Stimulated activated CD4-positive, alpha-beta T cell treated with anti-CD3 and anti-CD28 coated beads, Interleukin-4, amount 100 ng/mL, for 4 hours (primary cell): Measurements from ENCODE around the gene IGF2R.
"Not testable (repeated sequence)": the region's sequence is repeated elsewhere in the genome, so short reads cannot be mapped to it uniquely, and the experiment has no call there.

Source experiments
- DNase-seq, 2 experiments: peaks; one replicate each; pipeline ENCODE4 v3.0.0-alpha.2; 2020

IGF2R gene

GRCh38 chr6:160128125-160128683 is 159.3 kb downstream of the IGF2R start:
- DNase-seq, result no peak

GRCh38 chr6:160128879-160129516 is 160.1 kb downstream of the IGF2R start:
- no peak for DNase-seq

- DNase-seq, result no peak
Observed at GRCh38 chr6:160129881-160130615, 161.2 kb downstream of the IGF2R start.

- no peak for DNase-seq
Observed at GRCh38 chr6:160130729-160131484, 162.0 kb downstream of the IGF2R start.

GRCh38 chr6:160131636-160132296 is 162.9 kb downstream of the IGF2R start:
- no peak for DNase-seq

GRCh38 chr6:160132297-160132637 is 163.4 kb downstream of the IGF2R start:
- DNase-seq, result no peak

- no peak for DNase-seq
Observed at GRCh38 chr6:160132776-160133338, 164.0 kb downstream of the IGF2R start.

- DNase-seq, result peak in 1 of 2 experiments; percentile 5
Observed at GRCh38 chr6:160133441-160134336, 164.8 kb downstream of the IGF2R start.

GRCh38 chr6:160134337-160134751 is 165.5 kb downstream of the IGF2R start:
- peak; percentile 8 to 34 for DNase-seq

- no peak for DNase-seq
Observed at GRCh38 chr6:160134779-160135547, 166.1 kb downstream of the IGF2R start.

GRCh38 chr6:160135907-160136655 is 167.2 kb downstream of the IGF2R start:
- no peak for DNase-seq

GRCh38 chr6:160137130-160137988 is 168.5 kb downstream of the IGF2R start:
- no peak for DNase-seq

- DNase-seq, result peak; percentile 36 to 55
Observed at GRCh38 chr6:160137989-160138835, 169.3 kb downstream of the IGF2R start.

GRCh38 chr6:160138839-160139419 is 170.0 kb downstream of the IGF2R start:
- no peak for DNase-seq

- DNase-seq, result no peak
Observed at GRCh38 chr6:160139420-160139851, 170.6 kb downstream of the IGF2R start.

GRCh38 chr6:160140493-160140892 is 171.6 kb downstream of the IGF2R start:
- not testable (repeated sequence) for DNase-seq

- DNase-seq, result no peak
Observed at GRCh38 chr6:160141001-160141726, 172.3 kb downstream of the IGF2R start.
